IMR-90 (cell line): ENCODE results near the gene CAMK2B. TPM values are rescaled to one million over a fixed set of nuclear protein-coding genes. Genes with fewer than 3 reads are reported as not detected.

Source experiments
- ATAC-seq: fragments of 200-7000 bp; cut with Tn5 transposase; 2 replicates; pipeline ENCODE4 v1.9.1; 2020; ENCODE audit warnings: low read depth, mild to moderate bottlenecking, moderate library complexity
- BruUV-seq: library from RNA; stranded (reverse); fragments of 400-500 nt; replicated peaks from 2 replicates; lab custom pipeline; 2021; lab: Mats Ljungman, UMichigan
- CTCF ChIA-PET: fragments of 300-600 bp; formaldehyde crosslinking; extraction: SDS; loops from one replicate; lab custom pipeline; 2021; ENCODE audit warnings: antibody characterized with exemption; lab: Yijun Ruan, JAX
- POLR2A ChIA-PET: fragments of 300-600 bp; sonication (Branson Sonifier 250); formaldehyde crosslinking; loops from one replicate; lab custom pipeline; 2022; ENCODE audit warnings: antibody characterized with exemption; ENCODE audit not compliant: unreplicated experiment; lab: Charles Lee
- DNase-seq: peaks from one replicate; pipeline ENCODE4 v3.0.0; 2013
- H2AFZ ChIP-seq: replicated peaks from 2 replicates; pipeline ENCODE3; 2013; ENCODE audit warnings: low read length, mild to moderate bottlenecking; ENCODE audit not compliant: poor library complexity
- H2AK5ac ChIP-seq: 2 replicates; pipeline ENCODE4 v1.6.1; 2013; ENCODE audit warnings: low read depth, low read length, inconsistent platforms
- H2AK9ac ChIP-seq: replicated peaks from 2 replicates; pipeline ENCODE3; 2013; ENCODE audit warnings: mild to moderate bottlenecking, low read depth, low read length, moderate library complexity; ENCODE audit not compliant: poor library complexity
- H2BK120ac ChIP-seq: 2 replicates; pipeline ENCODE4 v1.6.1; 2013; ENCODE audit warnings: low read depth, low read length, inconsistent platforms
- H2BK15ac ChIP-seq: 3 replicates; pipeline ENCODE4 v1.6.1; 2013; ENCODE audit warnings: low read depth, low read length, inconsistent platforms
- H2BK20ac ChIP-seq: 2 replicates; pipeline ENCODE4 v1.6.1; 2013; ENCODE audit warnings: low read depth, mild to moderate bottlenecking, inconsistent platforms, low read length, moderate library complexity
- H2BK5ac ChIP-seq: 2 replicates; pipeline ENCODE4 v1.6.1; 2013; ENCODE audit warnings: mild to moderate bottlenecking, low read depth, low read length, inconsistent platforms; ENCODE audit not compliant: poor library complexity, severe bottlenecking
- H3K14ac ChIP-seq: replicated peaks from 2 replicates; pipeline ENCODE4 v1.6.1; 2013; ENCODE audit warnings: low read depth, low read length, inconsistent platforms
- H3K18ac ChIP-seq: 2 replicates; pipeline ENCODE4 v1.6.1; 2013; ENCODE audit warnings: low read depth, low read length, control low read depth
- H3K23ac ChIP-seq: 2 replicates; pipeline ENCODE4 v1.6.1; 2013; ENCODE audit warnings: low read depth, low read length, inconsistent platforms
- H3K27ac ChIP-seq: 2 replicates; pipeline ENCODE4 v1.5.1; 2013; ENCODE audit warnings: mild to moderate bottlenecking, control low read depth, low read length; ENCODE audit not compliant: insufficient read depth
- H3K27me3 ChIP-seq: 2 replicates; pipeline ENCODE4 v1.6.1; 2013; ENCODE audit warnings: low read length; ENCODE audit not compliant: control insufficient read depth, insufficient read depth
- H3K36me3 ChIP-seq: 2 replicates; pipeline ENCODE4 v1.6.1; 2013; ENCODE audit warnings: low read length, mixed read lengths; ENCODE audit not compliant: control insufficient read depth, insufficient read depth
- H3K4ac ChIP-seq: 2 replicates; pipeline ENCODE4 v1.6.1; 2013; ENCODE audit warnings: low read depth, low read length, inconsistent platforms
- H3K4me1 ChIP-seq: 2 replicates; pipeline ENCODE4 v1.6.1; 2013; ENCODE audit warnings: low read length, mixed read lengths; ENCODE audit not compliant: control insufficient read depth, insufficient read depth
- H3K4me2 ChIP-seq: 2 replicates; pipeline ENCODE4 v1.6.1; 2013; ENCODE audit warnings: low read depth, mild to moderate bottlenecking, control low read depth, low read length, moderate library complexity
- H3K4me3 ChIP-seq: 2 replicates; pipeline ENCODE4 v1.5.1; 2013; ENCODE audit warnings: low read depth, mild to moderate bottlenecking, control low read depth, low read length, moderate library complexity; ENCODE audit not compliant: insufficient read depth
- H3K56ac ChIP-seq: 2 replicates; pipeline ENCODE4 v1.6.1; 2013; ENCODE audit warnings: low read length, inconsistent platforms; ENCODE audit not compliant: insufficient read depth; ENCODE audit errors: extremely low read depth
- H3K79me1 ChIP-seq, 2 experiments: 2 replicates each; pipeline ENCODE4 v1.6.1; 2013; ENCODE audit warnings: low read length in 2 of 2, inconsistent platforms in 1 of 2, low read depth in 1 of 2
- H3K9ac ChIP-seq: 2 replicates; pipeline ENCODE4 v1.6.1; 2013; ENCODE audit warnings: low read depth, low read length, control low read depth
- H3K9me1 ChIP-seq: 2 replicates; pipeline ENCODE4 v1.6.1; 2013; ENCODE audit warnings: low read length, inconsistent platforms; ENCODE audit not compliant: insufficient read depth
- H3K9me3 ChIP-seq: 2 replicates; pipeline ENCODE4 v1.6.1; 2013; ENCODE audit warnings: low read length; ENCODE audit not compliant: control insufficient read depth, insufficient read depth
- H4K20me1 ChIP-seq: 2 replicates; pipeline ENCODE4 v1.6.1; 2013; ENCODE audit warnings: low read length, inconsistent platforms; ENCODE audit not compliant: insufficient read depth
- H4K5ac ChIP-seq: 2 replicates; pipeline ENCODE4 v1.6.1; 2013; ENCODE audit warnings: mild to moderate bottlenecking, low read depth, low read length, control low read depth
- H4K8ac ChIP-seq, 2 experiments: 2 replicates each; pipeline ENCODE4 v1.6.1; 2013; ENCODE audit warnings: low read depth in 2 of 2, low read length in 2 of 2, control low read depth in 1 of 2, inconsistent platforms in 1 of 2
- H4K91ac ChIP-seq: 2 replicates; pipeline ENCODE4 v1.6.1; 2013; ENCODE audit warnings: low read depth, low read length, inconsistent platforms; ENCODE audit not compliant: insufficient read depth
- FOS ChIP-seq: fragments of 150-350 bp; IDR thresholded peaks from 2 replicates; pipeline ENCODE4 v1.6.1; 2016; ENCODE audit warnings: low read depth, low read length
- MAZ ChIP-seq: IDR thresholded peaks from 2 replicates; pipeline ENCODE4 v1.6.1; 2012; ENCODE audit warnings: low read depth, mild to moderate bottlenecking, low read length, improper control_type of control experiment, moderate library complexity, borderline replicate concordance
- MXI1 ChIP-seq: IDR thresholded peaks from 2 replicates; pipeline ENCODE4 v1.6.1; 2012; ENCODE audit warnings: low read depth, mild to moderate bottlenecking, low read length, moderate library complexity, borderline replicate concordance
- RAD21 ChIP-seq: IDR thresholded peaks from 2 replicates; pipeline ENCODE4 v1.6.1; 2012; ENCODE audit warnings: low read length, improper control_type of control experiment
- RCOR1 ChIP-seq: IDR thresholded peaks from 2 replicates; pipeline ENCODE4 v1.6.1; 2012; ENCODE audit warnings: mild to moderate bottlenecking, low read length, improper control_type of control experiment; ENCODE audit not compliant: insufficient replicate concordance
- WGBS, 2 experiments: methylation state at CpG; one replicate each; pipeline versions ENCODE4 v1.1.5 to v1.1.7; 2013; ENCODE audit warnings: missing lambda C conversion rate in 2 of 2; ENCODE audit not compliant: insufficient read length in 1 of 2; ENCODE audit errors: extremely low coverage in 2 of 2; 5-methylcytosine and 5-hydroxymethylcytosine counted together
- dilution Hi-C: fragments of 300-500 bp; cut with HindIII; formaldehyde crosslinking; loops from one replicate; pipeline ENCODE4 v1.14.3; 2018; ENCODE audit warnings: low sequenced_read_pairs; ENCODE audit not compliant: unreplicated experiment
- in situ Hi-C: fragments of 300-500 bp; cut with MboI; formaldehyde crosslinking; loops from 3 replicates; pipeline ENCODE4 v1.14.3; 2019; ENCODE audit warnings: low sequenced_read_pairs, inconsistent platforms, mixed read lengths
- intact Hi-C: fragments of 100-400 bp; cut with micrococcal nuclease; formaldehyde crosslinking; loops from 2 replicates; pipeline ENCODE4 v1.10.0; 2022
- polyA plus RNA-seq, 3 experiments: library from polyadenylated mRNA; depleted of rRNA; stranded (reverse); fragments of >200 nt; gene quantifications; 2 replicates each; pipeline ENCODE4 v1.2.3, GENCODE V29; 2012; ENCODE audit warnings: low replicate concordance in 1 of 3
- total RNA-seq: library from RNA; depleted of rRNA; stranded (reverse); fragments of >200 nt; gene quantifications from 2 replicates; pipeline ENCODE4 v1.2.3, GENCODE V29; 2012
- TF ChIP-seq, protein P1 (sequence below): fragments of 150-350 bp; IDR thresholded peaks from 2 replicates; pipeline ENCODE4 v1.6.1; 2017; ENCODE audit warnings: mild to moderate bottlenecking, antibody characterized with exemption, low read length, low read depth

CAMK2B gene
- total and polyA plus RNA-seq, 2 of the 4 experiments (the other 2 are of a cell fraction) = 0.18 to 0.36 TPM

DNA sequence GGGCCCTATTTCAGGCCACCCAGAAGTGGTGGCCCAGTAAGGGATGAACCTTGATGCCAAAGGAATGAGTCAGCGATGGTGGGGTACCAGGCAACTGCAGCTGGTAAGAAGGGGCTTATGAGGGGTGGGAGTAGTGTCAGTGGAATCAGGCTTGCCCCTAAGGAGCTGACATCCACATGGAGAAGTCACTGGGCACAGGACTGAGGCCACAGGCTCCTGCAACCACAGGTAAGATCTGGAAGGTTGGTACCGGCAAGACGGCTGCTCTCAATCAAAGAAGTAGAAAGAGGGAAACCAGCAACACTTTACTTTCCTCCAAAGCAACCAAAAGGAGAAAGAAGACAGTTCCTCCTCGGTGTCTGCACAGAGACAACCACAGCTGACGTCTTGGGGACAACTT is 138.7 kb downstream of the CAMK2B start:
- Histone ChIP-seq H2AFZ (no peak overlapping the region), H3K27ac (no peak overlapping the region), H3K36me3 (no peaks in the 10 kb centered on the region), H4K8ac (no peak overlapping the region), H4K5ac (no peak overlapping the region), H2BK5ac (no peak overlapping the region), H3K23ac (no peak overlapping the region), H3K9me3 (peaks cover 16% of the 10 kb centered on the region), H3K18ac (no peak overlapping the region), H3K4me2 (no peak overlapping the region), H2BK15ac (no peak overlapping the region), H2AK5ac (no peak overlapping the region), H3K79me1 (no peaks in the 10 kb centered on the region; a peak in 1 of 4 replicates), H2BK120ac (no peak overlapping the region), H3K9ac (no peak overlapping the region), H3K4ac (no peak overlapping the region), H2AK9ac (no peak overlapping the region), H3K4me3 (no peak overlapping the region), H4K91ac (no peak overlapping the region), H4K20me1 (no peaks in the 10 kb centered on the region), H3K27me3 (peaks cover 15% of the 10 kb centered on the region), H3K4me1 (peaks cover 2% of the 10 kb centered on the region), H3K14ac (no peak overlapping the region), H3K9me1 (no peaks in the 10 kb centered on the region), H3K56ac (no peak overlapping the region), H2BK20ac (no peak overlapping the region)
- BruUV-seq = no TSS peak
- ChIA-PET POLR2A (no interaction called here), CTCF (interaction anchor here (0.6 kb wide), 1 partner anchor 20 kb away, joined by 4 read pairs; no protein-coding TSS in a partner anchor)
- WGBS, 2 experiments = 80% methylated on average over 1 of the region's 5 CpGs; no CpG with 5 or more reads in 1 of the 2 experiments
- TF ChIP-seq RCOR1 (no peak), RAD21 (no peak), MAZ (no peak), FOS (no peak), MXI1 (no peak)
- TF ChIP-seq, protein P1, sequence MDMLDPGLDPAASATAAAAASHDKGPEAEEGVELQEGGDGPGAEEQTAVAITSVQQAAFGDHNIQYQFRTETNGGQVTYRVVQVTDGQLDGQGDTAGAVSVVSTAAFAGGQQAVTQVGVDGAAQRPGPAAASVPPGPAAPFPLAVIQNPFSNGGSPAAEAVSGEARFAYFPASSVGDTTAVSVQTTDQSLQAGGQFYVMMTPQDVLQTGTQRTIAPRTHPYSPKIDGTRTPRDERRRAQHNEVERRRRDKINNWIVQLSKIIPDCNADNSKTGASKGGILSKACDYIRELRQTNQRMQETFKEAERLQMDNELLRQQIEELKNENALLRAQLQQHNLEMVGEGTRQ = no peak
- in situ Hi-C loops = no loop called here
- DNase-seq = no peak
- ATAC-seq = no peak
- dilution Hi-C loops = no loop called here
- intact Hi-C loops = no loop called here
